ACC112 (cell line): ENCODE results near the gene ZNF626.
"Not testable (repeated sequence)": the region's sequence is repeated elsewhere in the genome, so short reads cannot be mapped to it uniquely, and the experiment has no call there.

ENCODE experiments used
- H2AFZ ChIP-seq: fragments of 200-600 bp; sonication (generic); one replicate; pipeline ENCODE4 v1.6.0; 2017; ENCODE audit warnings: antibody characterized with exemption, low read length; ENCODE audit not compliant: unreplicated experiment
- H3K27ac ChIP-seq: fragments of 200-600 bp; sonication (generic); 2 replicates; pipeline ENCODE4 v1.5.1; 2014; ENCODE audit warnings: low read depth, mild to moderate bottlenecking, antibody characterized with exemption, low read length, moderate library complexity
- H3K27me3 ChIP-seq: fragments of 200-600 bp; sonication (generic); 2 replicates; pipeline ENCODE4 v1.6.1; 2014; ENCODE audit warnings: mild to moderate bottlenecking, antibody characterized with exemption, low read length, moderate library complexity, mixed read lengths; ENCODE audit not compliant: insufficient read depth
- H3K36me3 ChIP-seq: fragments of 200-600 bp; sonication (generic); 2 replicates; pipeline ENCODE4 v1.6.1; 2016; ENCODE audit warnings: mild to moderate bottlenecking, antibody characterized with exemption, low read length, moderate library complexity, mixed read lengths; ENCODE audit not compliant: insufficient read depth
- H3K4me1 ChIP-seq: fragments of 200-600 bp; sonication (generic); one replicate; pipeline ENCODE4 v1.6.1; 2016; ENCODE audit warnings: low read length, mixed read lengths; ENCODE audit not compliant: insufficient read depth, unreplicated experiment, control insufficient read depth
- H3K4me3 ChIP-seq: fragments of 200-600 bp; sonication (generic); 2 replicates; pipeline ENCODE4 v1.5.1; 2014; ENCODE audit warnings: mild to moderate bottlenecking, low read depth, low read length
- H3K79me2 ChIP-seq: fragments of 200-600 bp; sonication (generic); one replicate; pipeline ENCODE4 v1.6.0; 2016; ENCODE audit warnings: low read length; ENCODE audit not compliant: control insufficient read depth, unreplicated experiment, insufficient read depth

The ZNF626 gene

DNA sequence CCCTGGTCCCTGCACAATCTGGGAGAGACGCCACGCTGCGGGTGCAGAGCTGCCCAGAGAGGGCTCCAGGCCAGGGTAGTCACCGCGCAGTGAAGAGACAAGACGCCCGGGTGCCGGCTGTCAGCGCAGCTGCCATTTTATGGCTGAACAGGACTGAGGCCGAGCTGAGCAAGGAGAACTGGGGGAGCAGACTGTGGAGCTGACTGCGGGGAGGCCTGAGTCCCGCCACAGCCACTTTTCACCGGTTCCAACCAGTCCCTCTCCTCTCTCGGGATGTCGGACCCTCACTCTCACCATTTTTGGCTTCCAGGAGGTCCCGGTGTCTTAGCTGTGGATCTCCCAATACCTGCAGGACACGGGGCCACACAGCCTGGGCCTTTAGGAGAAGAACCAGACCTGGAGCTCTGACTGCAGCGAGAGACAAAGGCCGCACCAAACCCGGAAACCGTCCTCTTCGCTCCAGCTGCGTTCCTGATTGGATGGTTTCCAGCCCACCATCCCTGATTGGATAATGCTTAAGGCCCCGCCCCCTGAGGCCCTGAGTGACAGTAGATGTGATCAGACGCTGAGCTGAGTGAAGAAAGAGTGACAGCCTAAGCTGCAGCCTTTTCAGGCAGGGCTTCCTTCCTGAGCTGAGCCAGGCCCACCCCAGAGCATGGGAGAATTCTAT lies at the start of gene ZNF626:
ZNF626 (minus strand) TSS at position 422 of the 670 bp plus-strand sequence; CDS start at position 297, 125 bp downstream.
- Histone ChIP-seq H3K4me1 (peaks cover 3% of the 10 kb centered on the region), H2AFZ (peak within 1 kb of the TSS; percentile 56), H3K27me3 (no peaks in the 10 kb centered on the region), H3K27ac (peak within 1 kb of the TSS; percentile 83), H3K4me3 (peak within 1 kb of the TSS; percentile 95), H3K79me2 (peaks cover 43% of the 10 kb centered on the region), H3K36me3 (peaks cover 26% of the 10 kb centered on the region)

DNA sequence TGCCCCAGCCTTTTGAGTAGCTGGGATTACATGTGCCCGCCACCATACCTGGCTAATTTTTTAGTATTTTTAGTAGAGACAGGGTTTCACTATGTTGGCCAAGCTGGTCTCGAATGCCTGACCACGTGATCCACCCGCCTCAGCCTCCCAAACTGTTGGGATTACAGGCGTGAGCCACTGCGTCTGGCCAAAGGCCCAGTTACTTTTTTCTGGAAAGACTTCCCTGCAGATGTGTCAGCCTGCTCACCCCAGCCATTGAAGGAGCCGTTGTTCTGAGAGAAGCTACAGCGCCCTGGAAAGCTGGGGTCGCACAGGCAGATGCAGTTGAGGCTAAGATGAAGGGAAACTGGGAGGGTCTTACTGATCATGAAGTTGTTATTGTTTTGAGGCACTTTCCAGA lies 7.9 kb upstream of the ZNF626 start:
- no peaks in the 10 kb centered on the region for H3K27me3 ChIP-seq
- H3K4me3 ChIP-seq: no peak overlapping the region
- no peak overlapping the region for H2AFZ ChIP-seq
- H3K27ac ChIP-seq: no peak overlapping the region
- H3K79me2 ChIP-seq: no peaks in the 10 kb centered on the region
- H3K4me1 ChIP-seq: peaks cover 3% of the 10 kb centered on the region
- no peaks in the 10 kb centered on the region for H3K36me3 ChIP-seq

DNA sequence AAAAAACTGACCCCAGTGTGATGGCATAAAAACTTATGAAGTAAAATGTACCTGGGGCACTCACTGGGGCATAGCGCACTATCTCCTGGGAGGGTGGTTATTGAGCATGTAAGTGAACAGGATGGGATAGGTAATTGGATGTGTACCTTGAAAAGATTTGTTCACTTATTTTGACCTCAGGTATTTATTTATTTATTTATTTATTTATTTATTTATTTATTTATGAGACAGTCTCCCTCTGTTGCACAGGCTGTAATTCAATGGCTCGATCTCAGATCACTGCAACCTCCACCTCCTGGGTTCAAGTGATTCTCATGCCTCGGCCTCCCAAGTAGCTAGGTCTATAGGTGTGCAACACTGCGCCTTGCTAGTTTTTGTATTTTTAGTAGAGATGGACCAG lies 5.9 kb upstream of the ZNF626 start:
- H2AFZ ChIP-seq: no peak overlapping the region
- no peak overlapping the region for H3K4me3 ChIP-seq
- H3K27ac ChIP-seq: no peak overlapping the region
- H3K4me1 ChIP-seq: peaks cover 3% of the 10 kb centered on the region
- H3K27me3 ChIP-seq: no peaks in the 10 kb centered on the region
- H3K36me3 ChIP-seq: no peaks in the 10 kb centered on the region
- no peaks in the 10 kb centered on the region for H3K79me2 ChIP-seq

DNA sequence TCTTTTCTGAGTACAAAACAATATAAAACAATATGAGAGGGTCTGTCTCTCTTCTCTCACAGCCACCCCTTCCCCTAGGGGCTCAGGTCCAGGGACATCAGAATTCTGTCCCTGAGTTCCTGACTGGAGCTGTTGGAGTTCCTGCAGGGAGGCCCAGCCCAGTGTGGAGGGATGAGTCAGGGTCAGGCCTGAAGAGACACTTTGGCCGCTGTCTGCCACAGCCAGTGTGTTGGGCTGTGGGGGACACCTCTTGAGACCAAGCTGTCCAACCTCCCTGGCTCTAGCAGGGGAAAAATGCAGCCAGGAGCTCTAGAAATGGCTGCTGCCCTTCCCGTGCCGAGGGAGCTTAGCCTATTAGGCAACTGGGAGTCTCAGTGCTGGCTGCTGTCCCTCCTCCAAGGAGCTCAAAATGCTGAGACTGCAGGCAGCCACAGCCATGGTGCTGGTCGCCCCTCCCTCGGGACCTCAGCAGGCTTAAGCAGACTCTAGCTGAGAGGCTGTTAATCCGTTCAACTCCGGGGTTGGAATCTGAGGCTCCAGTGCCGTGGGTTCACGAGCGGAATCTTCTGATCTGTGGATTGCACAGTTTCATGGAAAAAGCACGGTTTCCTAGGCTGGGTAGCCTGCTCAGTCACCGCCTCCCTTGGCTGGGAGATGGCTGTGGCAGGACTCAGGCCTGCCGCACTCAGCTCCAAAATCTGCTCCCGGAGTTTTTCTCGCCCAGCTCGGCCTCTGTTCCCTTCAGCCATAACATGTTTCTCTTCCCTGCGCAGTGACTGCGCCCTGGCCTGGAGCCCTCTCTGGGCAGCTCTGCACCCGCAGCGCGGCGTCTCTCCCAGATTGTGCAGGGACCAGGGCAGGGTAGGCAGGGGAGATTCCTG lies 3.8 kb upstream of the ZNF626 start:
- no peaks in the 10 kb centered on the region for H3K27me3 ChIP-seq
- H3K36me3 ChIP-seq: no peaks in the 10 kb centered on the region
- H2AFZ ChIP-seq: peak overlapping the region; percentile 73
- peaks cover 3% of the 10 kb centered on the region for H3K4me1 ChIP-seq
- H3K4me3 ChIP-seq: peak overlapping the region; percentile 49; the same call in 1 of the 2 replicates
- H3K27ac ChIP-seq: no peak overlapping the region
- H3K79me2 ChIP-seq: peaks cover 7% of the 10 kb centered on the region

DNA sequence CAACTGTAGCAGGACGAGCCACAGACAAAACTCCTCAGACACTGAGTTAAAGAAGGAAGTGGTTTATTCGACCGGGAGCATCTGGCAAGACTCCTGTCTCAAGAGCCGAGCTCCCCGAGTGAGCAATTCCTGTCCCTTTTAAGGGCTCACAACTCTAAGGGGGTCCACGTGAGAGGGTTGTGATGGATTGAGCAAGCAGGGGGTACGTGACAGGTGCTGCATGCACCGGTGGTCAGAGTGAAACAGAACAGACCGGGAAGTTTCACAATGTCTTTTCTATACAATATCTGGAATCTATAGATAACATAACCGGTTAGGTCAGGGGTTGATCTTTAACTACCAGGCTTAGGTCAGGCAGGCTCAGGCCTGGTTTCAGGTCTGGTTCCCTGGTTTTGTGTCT lies 3.1 kb upstream of the ZNF626 start:
- not testable (repeated sequence) for H3K4me3 ChIP-seq, H3K27ac ChIP-seq, H3K4me1 ChIP-seq, H3K36me3 ChIP-seq, H3K27me3 ChIP-seq
- H2AFZ ChIP-seq: peak overlapping the region; percentile 73
- H3K79me2 ChIP-seq: peaks cover 14% of the 10 kb centered on the region

DNA sequence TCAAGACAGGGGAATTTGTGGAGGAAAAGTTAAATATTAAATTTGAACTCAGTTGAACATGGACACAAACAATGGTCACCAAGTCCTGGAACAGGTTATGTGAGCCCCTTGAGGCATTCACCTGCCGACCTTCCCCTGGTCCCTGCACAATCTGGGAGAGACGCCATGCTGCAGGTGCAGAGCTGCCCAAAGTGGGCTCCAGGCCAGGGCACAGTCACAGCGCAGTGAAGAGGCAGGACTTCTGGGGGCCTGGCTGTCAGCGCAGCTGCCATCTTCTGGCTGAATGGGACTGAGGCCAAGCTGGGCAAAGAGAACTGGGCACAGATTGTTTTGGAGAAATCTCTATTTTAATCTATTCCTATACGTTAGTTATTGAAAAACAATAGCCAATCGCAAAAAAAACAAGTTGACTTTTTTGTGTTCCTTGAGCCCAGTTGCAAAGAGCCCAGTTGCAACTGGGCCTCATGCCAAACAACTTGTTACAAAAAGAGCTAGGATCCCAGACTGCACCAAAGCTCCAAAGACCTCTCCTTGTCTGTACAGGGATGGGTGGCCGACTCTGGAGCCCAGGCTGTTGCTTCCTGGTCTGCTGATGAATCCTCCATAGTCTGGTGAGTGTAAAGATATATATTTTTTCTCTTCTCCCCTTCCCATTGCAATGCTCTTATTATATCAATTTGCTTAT lies 1.2 kb upstream of the ZNF626 start:
- Histone ChIP-seq H3K27ac (no peak overlapping the region), H3K79me2 (peaks cover 33% of the 10 kb centered on the region), H3K36me3 (peaks cover 23% of the 10 kb centered on the region), H2AFZ (no peak overlapping the region), H3K4me1 (peaks cover 3% of the 10 kb centered on the region), H3K27me3 (no peaks in the 10 kb centered on the region), H3K4me3 (no peak overlapping the region)

DNA sequence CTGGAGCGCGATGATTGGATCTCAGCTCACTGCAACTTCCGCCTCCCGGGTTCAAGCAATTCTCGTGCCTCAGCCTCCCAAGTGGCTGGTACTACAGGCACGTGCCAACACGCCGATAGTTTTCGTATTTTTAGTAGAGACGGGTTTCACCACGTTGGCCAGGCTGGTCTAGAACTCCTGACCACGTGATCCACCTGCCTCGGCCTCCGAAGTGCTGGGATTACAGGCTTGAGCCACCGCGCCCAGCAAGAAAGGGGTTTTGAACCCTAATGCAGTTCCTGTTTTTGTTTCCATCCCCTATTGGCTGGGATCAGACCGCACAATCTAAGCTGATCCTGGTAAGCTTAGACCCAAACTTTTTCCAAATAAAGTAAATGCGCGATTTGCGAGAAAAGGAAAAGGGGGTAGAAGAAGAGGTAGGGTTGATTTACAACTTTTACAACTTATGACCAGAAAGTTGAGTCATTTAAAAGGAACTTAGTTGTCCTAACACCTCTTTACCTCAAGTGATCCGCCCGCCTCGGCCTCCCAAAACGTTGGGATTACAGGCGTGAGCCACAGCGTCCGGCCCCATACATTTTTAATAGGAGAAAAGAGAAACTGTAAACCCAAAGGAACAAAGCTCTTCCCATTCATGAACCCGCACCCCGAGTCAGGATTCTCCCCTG lies 764 bp downstream of the ZNF626 start:
- Histone ChIP-seq H3K27ac (peak overlapping the region; percentile 83), H3K79me2 (peaks cover 49% of the 10 kb centered on the region), H3K4me3 (peak overlapping the region; percentile 95), H3K27me3 (no peaks in the 10 kb centered on the region), H3K4me1 (peaks cover 3% of the 10 kb centered on the region), H2AFZ (peak overlapping the region; percentile 56), H3K36me3 (peaks cover 26% of the 10 kb centered on the region)

DNA sequence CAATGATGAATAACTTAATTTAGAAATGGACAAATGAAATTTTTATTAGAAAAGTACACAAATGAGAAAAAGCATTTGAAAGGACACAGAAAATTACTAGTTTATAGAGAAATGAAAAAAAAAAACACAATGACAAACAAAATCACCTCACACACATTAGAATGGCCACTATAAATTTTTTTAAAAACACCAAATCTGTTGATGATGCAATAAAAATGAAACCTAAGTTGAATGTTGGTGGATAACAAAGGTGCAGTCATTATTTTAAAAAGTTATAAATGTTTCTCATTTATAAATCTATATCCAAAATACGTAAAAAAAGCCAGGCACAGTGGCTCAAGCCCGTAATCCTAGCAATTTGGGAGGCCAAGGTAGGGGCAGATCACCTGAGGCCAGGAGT lies 20.8 kb downstream of the ZNF626 start:
- no peak overlapping the region for H3K27ac ChIP-seq
- H2AFZ ChIP-seq: no peak overlapping the region
- peaks cover 43% of the 10 kb centered on the region for H3K36me3 ChIP-seq
- H3K27me3 ChIP-seq: no peaks in the 10 kb centered on the region
- no peak overlapping the region for H3K4me3 ChIP-seq
- H3K4me1 ChIP-seq: no peaks in the 10 kb centered on the region
- no peaks in the 10 kb centered on the region for H3K79me2 ChIP-seq

DNA sequence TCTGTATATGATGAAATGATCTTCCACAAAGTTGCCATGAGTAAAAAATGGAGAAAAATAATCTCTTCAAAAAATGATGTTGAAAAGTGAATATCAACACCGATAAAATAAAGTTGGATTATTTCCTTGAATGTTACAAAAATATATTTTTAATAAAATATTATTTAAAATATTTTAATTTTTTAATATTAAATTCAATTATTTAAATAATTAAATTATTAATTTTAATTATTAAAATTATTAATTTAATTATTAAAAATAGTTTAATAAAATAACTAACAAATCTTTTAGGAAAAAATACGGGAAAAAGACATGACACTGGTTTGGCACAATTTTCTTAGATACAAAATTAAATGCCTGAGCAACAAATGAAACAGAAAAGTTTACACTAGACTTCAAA lies 21.3 kb downstream of the ZNF626 start:
- H3K27ac ChIP-seq: no peak overlapping the region
- H3K79me2 ChIP-seq: no peaks in the 10 kb centered on the region
- no peaks in the 10 kb centered on the region for H3K27me3 ChIP-seq
- H3K36me3 ChIP-seq: peaks cover 43% of the 10 kb centered on the region
- H2AFZ ChIP-seq: no peak overlapping the region
- no peak overlapping the region for H3K4me3 ChIP-seq
- H3K4me1 ChIP-seq: no peaks in the 10 kb centered on the region

DNA sequence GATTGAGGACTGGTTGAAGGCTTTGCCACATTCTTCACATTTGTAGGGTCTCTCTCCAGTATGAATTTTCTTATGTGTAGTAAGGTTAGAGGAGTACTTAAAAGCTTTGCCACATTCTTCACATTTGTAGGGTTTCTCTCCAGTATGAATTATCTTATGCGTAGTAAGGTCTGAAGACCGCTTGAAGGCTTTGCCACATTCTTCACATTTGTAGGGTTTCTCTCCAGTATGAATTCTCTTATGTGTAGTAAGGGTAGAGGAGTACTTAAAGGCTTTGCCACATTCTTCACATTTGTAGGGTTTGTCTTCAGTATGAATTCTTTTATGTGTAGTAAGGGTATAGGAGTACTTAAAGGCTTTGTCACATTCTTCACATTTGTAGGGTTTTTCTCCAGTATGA lies 36.8 kb downstream of the ZNF626 start:
- not testable (repeated sequence) for H3K27me3 ChIP-seq, H3K4me1 ChIP-seq, H2AFZ ChIP-seq, H3K4me3 ChIP-seq, H3K27ac ChIP-seq, H3K79me2 ChIP-seq, H3K36me3 ChIP-seq
